Suppressor macrophage treated with lipopolysaccharide for 1 hour (primary cell): ENCODE measurements around the gene FRY.

ENCODE experiments used
- DNase-seq, 3 donors: peaks; one replicate each; pipeline ENCODE4 v3.0.0-alpha.2; 2020 to 2022

FRY gene

GRCh38 chr13:32136061-32136460 lies 104.5 kb downstream of the FRY start:
- DNase-seq: no peak

- DNase-seq: no peak
Observed at GRCh38 chr13:32136716-32137115, 105.1 kb downstream of the FRY start.

GRCh38 chr13:32139251-32139650 lies 107.7 kb downstream of the FRY start:
- no peak for DNase-seq

GRCh38 chr13:32140109-32140508 lies 108.5 kb downstream of the FRY start:
- DNase-seq: no peak

- DNase-seq: no peak
Observed at GRCh38 chr13:32141462-32141861, 109.9 kb downstream of the FRY start.

- DNase-seq: no peak
Observed at GRCh38 chr13:32142115-32142514, 110.5 kb downstream of the FRY start.

GRCh38 chr13:32142956-32143375 lies 111.4 kb downstream of the FRY start:
- no peak for DNase-seq

GRCh38 chr13:32147193-32147592 lies 115.6 kb downstream of the FRY start:
- DNase-seq: no peak

GRCh38 chr13:32147976-32148375 lies 116.4 kb downstream of the FRY start:
- DNase-seq: peak in 2 of 3 donors; percentile 23 to 27

- no peak for DNase-seq
Observed at GRCh38 chr13:32150239-32150638, 118.7 kb downstream of the FRY start.

GRCh38 chr13:32150794-32151193 lies 119.2 kb downstream of the FRY start:
- no peak for DNase-seq

- DNase-seq: no peak
Observed at GRCh38 chr13:32151240-32151639, 119.7 kb downstream of the FRY start.

GRCh38 chr13:32153056-32153455 lies 121.5 kb downstream of the FRY start:
- peak; percentile 31 to 75 (median 66) for DNase-seq

GRCh38 chr13:32159137-32159869 lies 127.7 kb downstream of the FRY start:
- DNase-seq: no peak

GRCh38 chr13:32162395-32163005 lies 130.9 kb downstream of the FRY start:
- DNase-seq: no peak

- DNase-seq: peak; percentile 56 to 66 (median 58)
Observed at GRCh38 chr13:32164622-32165268, 133.2 kb downstream of the FRY start.

- DNase-seq: peak in 1 of 3 donors; percentile 8
Observed at GRCh38 chr13:32165796-32166195, 134.2 kb downstream of the FRY start.

GRCh38 chr13:32168131-32168530 lies 136.6 kb downstream of the FRY start:
- no peak for DNase-seq

- no peak for DNase-seq
Observed at GRCh38 chr13:32170841-32171240, 139.3 kb downstream of the FRY start.

GRCh38 chr13:32173881-32174280 lies 142.3 kb downstream of the FRY start:
- DNase-seq: no peak

GRCh38 chr13:32174366-32174765 lies 142.8 kb downstream of the FRY start:
- no peak for DNase-seq

GRCh38 chr13:32175307-32175706 lies 143.7 kb downstream of the FRY start:
- DNase-seq: peak in 2 of 3 donors; percentile 18 to 20

- DNase-seq: no peak
Observed at GRCh38 chr13:32175943-32176342, 144.4 kb downstream of the FRY start.

GRCh38 chr13:32176696-32177095 lies 145.1 kb downstream of the FRY start:
- no peak for DNase-seq
